ENCODE measurements around the gene PRTG. TPM values are rescaled to one million over a fixed set of nuclear protein-coding genes. Genes with fewer than 3 reads are reported as not detected.
A peak's percentile ranks its signal among the peaks of the same experiment; 100 is the strongest.

The PRTG gene
- total and polyA plus RNA-seq, 4 donors: 0.05 to 2.4 (median 0.25) TPM

DNA sequence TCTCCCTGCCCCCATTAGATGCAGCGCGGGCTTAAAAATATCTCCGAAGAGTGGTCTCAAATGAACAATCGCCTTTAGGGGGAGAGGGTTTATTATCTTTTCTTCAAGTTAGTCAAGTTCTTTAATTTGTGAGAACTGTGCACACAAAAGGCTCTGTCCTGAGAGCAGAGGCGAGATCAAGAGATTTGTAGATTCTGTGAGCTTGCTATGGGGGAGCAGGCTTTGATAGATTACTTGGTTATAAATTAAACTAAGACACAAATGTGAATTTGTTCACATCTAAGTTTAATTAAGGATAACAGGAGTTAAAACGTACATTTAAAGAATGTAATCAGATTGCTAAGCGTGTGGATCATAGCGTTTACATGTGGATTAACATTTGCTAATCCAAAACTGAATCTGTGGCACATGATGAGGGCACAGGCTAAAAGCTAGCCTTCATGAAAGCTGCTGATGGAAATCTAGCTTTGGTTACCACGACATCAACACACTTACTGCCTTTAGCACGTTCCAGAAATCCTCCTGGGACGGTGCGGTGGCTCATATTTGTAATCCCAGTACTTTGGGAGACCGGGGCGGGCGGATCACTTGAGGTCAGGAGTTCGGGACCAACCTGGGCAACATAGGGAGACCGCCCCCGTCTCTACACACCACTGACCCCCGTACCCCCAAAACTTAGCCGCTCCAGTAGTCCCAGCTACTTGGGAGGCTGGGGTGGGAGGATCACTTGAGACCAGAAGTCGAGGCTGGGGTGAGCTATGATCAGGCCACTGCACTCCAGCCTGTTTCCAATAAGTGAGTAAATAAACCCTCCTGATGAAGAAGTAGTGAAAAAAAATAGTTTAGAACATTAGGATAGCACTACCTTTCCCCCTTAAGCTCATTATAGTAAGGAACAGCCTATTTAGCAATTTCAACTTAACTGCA is 1.0 kb upstream of the PRTG start (continued):
- TF ChIP-seq, protein P1, sequence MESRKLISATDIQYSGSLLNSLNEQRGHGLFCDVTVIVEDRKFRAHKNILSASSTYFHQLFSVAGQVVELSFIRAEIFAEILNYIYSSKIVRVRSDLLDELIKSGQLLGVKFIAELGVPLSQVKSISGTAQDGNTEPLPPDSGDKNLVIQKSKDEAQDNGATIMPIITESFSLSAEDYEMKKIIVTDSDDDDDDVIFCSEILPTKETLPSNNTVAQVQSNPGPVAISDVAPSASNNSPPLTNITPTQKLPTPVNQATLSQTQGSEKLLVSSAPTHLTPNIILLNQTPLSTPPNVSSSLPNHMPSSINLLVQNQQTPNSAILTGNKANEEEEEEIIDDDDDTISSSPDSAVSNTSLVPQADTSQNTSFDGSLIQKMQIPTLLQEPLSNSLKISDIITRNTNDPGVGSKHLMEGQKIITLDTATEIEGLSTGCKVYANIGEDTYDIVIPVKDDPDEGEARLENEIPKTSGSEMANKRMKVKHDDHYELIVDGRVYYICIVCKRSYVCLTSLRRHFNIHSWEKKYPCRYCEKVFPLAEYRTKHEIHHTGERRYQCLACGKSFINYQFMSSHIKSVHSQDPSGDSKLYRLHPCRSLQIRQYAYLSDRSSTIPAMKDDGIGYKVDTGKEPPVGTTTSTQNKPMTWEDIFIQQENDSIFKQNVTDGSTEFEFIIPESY (IDR thresholded peaks at IDR 0.05): no peak
- no peak for TF ChIP-seq EGR1 (IDR thresholded peaks at IDR 0.05; ENCODE audit: low read depth in 2 of 2)
- no peak for TF ChIP-seq YY1 (IDR thresholded peaks at IDR 0.05)
- no peak for TF ChIP-seq HNF4G (IDR thresholded peaks at IDR 0.05)
- TF ChIP-seq RAD21 (IDR thresholded peaks at IDR 0.05): no peak
- no peak for TF ChIP-seq HNF4A (conservative IDR thresholded peaks at IDR 0.05)
- no peak for TF ChIP-seq GABPA (IDR thresholded peaks at IDR 0.05 in 1 of 2, conservative IDR thresholded peaks at IDR 0.05 in 1 of 2)
- TF ChIP-seq FOXA1 (IDR thresholded peaks at IDR 0.05): no peak
- no peak for TF ChIP-seq TAF1 (conservative IDR thresholded peaks at IDR 0.05)
- TF ChIP-seq, protein P2, sequence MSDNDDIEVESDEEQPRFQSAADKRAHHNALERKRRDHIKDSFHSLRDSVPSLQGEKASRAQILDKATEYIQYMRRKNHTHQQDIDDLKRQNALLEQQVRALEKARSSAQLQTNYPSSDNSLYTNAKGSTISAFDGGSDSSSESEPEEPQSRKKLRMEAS (IDR thresholded peaks at IDR 0.05): no peak
- TF ChIP-seq SP1 (IDR thresholded peaks at IDR 0.05): no peak
- TF ChIP-seq, protein P3, sequence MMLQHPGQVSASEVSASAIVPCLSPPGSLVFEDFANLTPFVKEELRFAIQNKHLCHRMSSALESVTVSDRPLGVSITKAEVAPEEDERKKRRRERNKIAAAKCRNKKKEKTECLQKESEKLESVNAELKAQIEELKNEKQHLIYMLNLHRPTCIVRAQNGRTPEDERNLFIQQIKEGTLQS (IDR thresholded peaks at IDR 0.05): no peak

DNA sequence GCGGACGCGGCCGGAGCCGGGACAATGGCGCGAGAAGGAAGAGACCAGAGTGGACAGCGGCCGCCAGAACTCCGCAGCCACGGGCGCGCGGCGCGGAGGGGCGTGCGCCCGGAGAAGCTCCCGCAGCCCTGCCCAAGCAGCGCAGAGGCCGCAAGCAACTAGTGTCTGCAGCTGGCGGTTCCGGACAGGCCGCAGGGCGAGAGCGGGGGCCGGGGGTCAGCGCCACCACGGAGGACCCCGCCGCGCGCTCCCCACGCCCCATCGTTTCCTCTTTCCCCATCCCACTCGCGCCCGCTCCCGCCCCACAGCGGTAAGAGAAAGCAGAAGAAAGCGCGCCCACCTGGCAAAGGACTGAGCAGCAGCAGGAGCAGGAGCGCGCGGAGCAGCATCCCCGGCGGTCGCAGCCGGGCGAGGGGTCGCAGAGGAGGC is 440 bp downstream of the PRTG start:
- TF ChIP-seq FOXA2 (IDR thresholded peaks at IDR 0.05) (no peak), HNF4A (conservative IDR thresholded peaks at IDR 0.05) (no peak), RAD21 (IDR thresholded peaks at IDR 0.05) (no peak), HNF4G (IDR thresholded peaks at IDR 0.05) (no peak), JUND (IDR thresholded peaks at IDR 0.05) (no peak), YY1 (IDR thresholded peaks at IDR 0.05) (no peak), GABPA (IDR thresholded peaks at IDR 0.05 in 1 of 2, conservative IDR thresholded peaks at IDR 0.05 in 1 of 2) (no peak), TAF1 (conservative IDR thresholded peaks at IDR 0.05) (no peak)
- TF ChIP-seq, protein P1 (IDR thresholded peaks at IDR 0.05): no peak
- TF ChIP-seq, protein P4, sequence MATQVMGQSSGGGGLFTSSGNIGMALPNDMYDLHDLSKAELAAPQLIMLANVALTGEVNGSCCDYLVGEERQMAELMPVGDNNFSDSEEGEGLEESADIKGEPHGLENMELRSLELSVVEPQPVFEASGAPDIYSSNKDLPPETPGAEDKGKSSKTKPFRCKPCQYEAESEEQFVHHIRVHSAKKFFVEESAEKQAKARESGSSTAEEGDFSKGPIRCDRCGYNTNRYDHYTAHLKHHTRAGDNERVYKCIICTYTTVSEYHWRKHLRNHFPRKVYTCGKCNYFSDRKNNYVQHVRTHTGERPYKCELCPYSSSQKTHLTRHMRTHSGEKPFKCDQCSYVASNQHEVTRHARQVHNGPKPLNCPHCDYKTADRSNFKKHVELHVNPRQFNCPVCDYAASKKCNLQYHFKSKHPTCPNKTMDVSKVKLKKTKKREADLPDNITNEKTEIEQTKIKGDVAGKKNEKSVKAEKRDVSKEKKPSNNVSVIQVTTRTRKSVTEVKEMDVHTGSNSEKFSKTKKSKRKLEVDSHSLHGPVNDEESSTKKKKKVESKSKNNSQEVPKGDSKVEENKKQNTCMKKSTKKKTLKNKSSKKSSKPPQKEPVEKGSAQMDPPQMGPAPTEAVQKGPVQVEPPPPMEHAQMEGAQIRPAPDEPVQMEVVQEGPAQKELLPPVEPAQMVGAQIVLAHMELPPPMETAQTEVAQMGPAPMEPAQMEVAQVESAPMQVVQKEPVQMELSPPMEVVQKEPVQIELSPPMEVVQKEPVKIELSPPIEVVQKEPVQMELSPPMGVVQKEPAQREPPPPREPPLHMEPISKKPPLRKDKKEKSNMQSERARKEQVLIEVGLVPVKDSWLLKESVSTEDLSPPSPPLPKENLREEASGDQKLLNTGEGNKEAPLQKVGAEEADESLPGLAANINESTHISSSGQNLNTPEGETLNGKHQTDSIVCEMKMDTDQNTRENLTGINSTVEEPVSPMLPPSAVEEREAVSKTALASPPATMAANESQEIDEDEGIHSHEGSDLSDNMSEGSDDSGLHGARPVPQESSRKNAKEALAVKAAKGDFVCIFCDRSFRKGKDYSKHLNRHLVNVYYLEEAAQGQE (IDR thresholded peaks at IDR 0.05): no peak
- TF ChIP-seq, protein P2 (IDR thresholded peaks at IDR 0.05): no peak
- Histone ChIP-seq H3K9me3 (ENCODE audit: control insufficient read depth in 4 of 4, low read length in 3 of 4) (no peaks in the 10 kb centered on the region), H3K36me3 (ENCODE audit: control insufficient read depth in 4 of 4, insufficient read depth in 3 of 4, low read depth in 1 of 4, low read length in 3 of 4) (no peaks in the 10 kb centered on the region), H3K4me3 (ENCODE audit: low read depth in 1 of 3, low read length in 3 of 3) (peak overlapping the region; percentile 26 to 65 (median 62)), H3K9ac (ENCODE audit: low read depth in 1 of 2, low read length in 2 of 2) (no peak overlapping the region), H3K27ac (ENCODE audit: low read depth in 1 of 2, low read length in 2 of 2) (peak overlapping the region in 1 of 2 donors; percentile 12), H3K27me3 (ENCODE audit: control insufficient read depth in 4 of 4, insufficient read depth in 4 of 4, low read length in 3 of 4) (peaks cover 0 to 17% (median 7%) of the 10 kb centered on the region in 4 donors), H3K4me1 (ENCODE audit: control insufficient read depth in 4 of 4, insufficient read depth in 4 of 4, low read length in 3 of 4) (peaks cover 11 to 23% (median 13%) of the 10 kb centered on the region in 4 donors)
- no peak for DNase-seq (ENCODE audit: low spot score)
- WGBS: 1% methylated on average over 52 of the region's 52 CpGs
